ENCODE measurements around the gene JPH3.

- TF ChIP-seq, protein P1, sequence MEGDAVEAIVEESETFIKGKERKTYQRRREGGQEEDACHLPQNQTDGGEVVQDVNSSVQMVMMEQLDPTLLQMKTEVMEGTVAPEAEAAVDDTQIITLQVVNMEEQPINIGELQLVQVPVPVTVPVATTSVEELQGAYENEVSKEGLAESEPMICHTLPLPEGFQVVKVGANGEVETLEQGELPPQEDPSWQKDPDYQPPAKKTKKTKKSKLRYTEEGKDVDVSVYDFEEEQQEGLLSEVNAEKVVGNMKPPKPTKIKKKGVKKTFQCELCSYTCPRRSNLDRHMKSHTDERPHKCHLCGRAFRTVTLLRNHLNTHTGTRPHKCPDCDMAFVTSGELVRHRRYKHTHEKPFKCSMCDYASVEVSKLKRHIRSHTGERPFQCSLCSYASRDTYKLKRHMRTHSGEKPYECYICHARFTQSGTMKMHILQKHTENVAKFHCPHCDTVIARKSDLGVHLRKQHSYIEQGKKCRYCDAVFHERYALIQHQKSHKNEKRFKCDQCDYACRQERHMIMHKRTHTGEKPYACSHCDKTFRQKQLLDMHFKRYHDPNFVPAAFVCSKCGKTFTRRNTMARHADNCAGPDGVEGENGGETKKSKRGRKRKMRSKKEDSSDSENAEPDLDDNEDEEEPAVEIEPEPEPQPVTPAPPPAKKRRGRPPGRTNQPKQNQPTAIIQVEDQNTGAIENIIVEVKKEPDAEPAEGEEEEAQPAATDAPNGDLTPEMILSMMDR (optimal IDR thresholded peaks at IDR 0.05 in 1 of 3, IDR thresholded peaks at IDR 0.05 in 1 of 3, conservative IDR thresholded peaks at IDR 0.05 in 1 of 3; ENCODE audit: extremely low read depth in 1 of 3, insufficient read depth in 2 of 3, low read length in 3 of 3) = no peak
- TF ChIP-seq EZH2 (IDR thresholded peaks at IDR 0.05; ENCODE audit: low read length) = no peak
Measured at GRCh38 chr16:87618216-87618615, 15.9 kb downstream of the JPH3 start.
